GM23338 (cell line): ENCODE measurements around the gene AGBL4. TPM values are rescaled to one million over a fixed set of nuclear protein-coding genes. Genes with fewer than 3 reads are reported as not detected.

Experiments used
- ATAC-seq: fragments of 200-7000 bp; cut with Tn5 transposase; 3 replicates; pipeline ENCODE4 v1.9.1; 2020
- DNase-seq: peaks from one replicate; pipeline ENCODE4 v3.0.0-alpha.2; 2015; ENCODE audit warnings: low spot score
- H2AFZ ChIP-seq: fragments of 200-600 bp; sonication (generic); 2 replicates; pipeline ENCODE4 v1.8.0; 2016; ENCODE audit warnings: antibody characterized with exemption, mild to moderate bottlenecking, moderate library complexity
- H3F3A ChIP-seq: fragments of 200-600 bp; sonication (generic); replicated peaks from 2 replicates; pipeline ENCODE4 v1.8.0; 2017; ENCODE audit warnings: antibody characterized with exemption, mixed run types, low read depth
- H3K27ac ChIP-seq: fragments of 200-600 bp; sonication (generic); 2 replicates; pipeline ENCODE4 v1.6.1; 2016; ENCODE audit warnings: low read depth
- H3K27me3 ChIP-seq: fragments of 200-600 bp; sonication (generic); 2 replicates; pipeline ENCODE4 v1.8.0; 2016; ENCODE audit warnings: mild to moderate bottlenecking, mixed run types, moderate library complexity; ENCODE audit not compliant: insufficient read depth
- H3K36me3 ChIP-seq: fragments of 200-600 bp; sonication (generic); 2 replicates; pipeline ENCODE4 v1.8.0; 2016; ENCODE audit warnings: mild to moderate bottlenecking; ENCODE audit not compliant: insufficient read depth
- H3K4me1 ChIP-seq: fragments of 200-600 bp; sonication (generic); 2 replicates; pipeline ENCODE4 v1.8.0; 2016; ENCODE audit warnings: mild to moderate bottlenecking, moderate library complexity; ENCODE audit not compliant: insufficient read depth
- H3K4me2 ChIP-seq: fragments of 200-600 bp; sonication (generic); 2 replicates; pipeline ENCODE4 v1.7.1; 2017; ENCODE audit warnings: mixed run types
- H3K4me3 ChIP-seq: fragments of 200-600 bp; sonication (generic); 2 replicates; pipeline ENCODE4 v1.6.1; 2016; ENCODE audit warnings: mixed run types
- H3K79me2 ChIP-seq: fragments of 200-600 bp; sonication (generic); replicated peaks from 2 replicates; pipeline ENCODE4 v1.8.0; 2017; ENCODE audit warnings: mild to moderate bottlenecking; ENCODE audit not compliant: insufficient read depth
- H3K9me2 ChIP-seq: fragments of 200-600 bp; sonication (generic); 2 replicates; pipeline ENCODE4 v1.8.0; 2017; ENCODE audit not compliant: insufficient read depth
- H4K20me1 ChIP-seq: fragments of 200-600 bp; sonication (generic); replicated peaks from 2 replicates; pipeline ENCODE4 v1.8.0; 2017; ENCODE audit warnings: mild to moderate bottlenecking; ENCODE audit not compliant: insufficient read depth
- H3K27ac Mint-ChIP-seq: 2 replicates; pipeline ENCODE4 v1.8.0; 2020; ENCODE audit warnings: inconsistent platforms, mild to moderate bottlenecking, moderate library complexity, mixed read lengths
- H3K27me3 Mint-ChIP-seq: 3 replicates; pipeline ENCODE4 v1.8.0; 2022; ENCODE audit warnings: low read depth, mild to moderate bottlenecking, moderate library complexity, mixed read lengths, inconsistent platforms; ENCODE audit not compliant: insufficient read depth, poor library complexity
- H3K36me3 Mint-ChIP-seq: 3 replicates; pipeline ENCODE4 v1.8.0; 2021; ENCODE audit warnings: low read depth, mild to moderate bottlenecking, inconsistent platforms, moderate library complexity, mixed read lengths
- H3K4me1 Mint-ChIP-seq: 3 replicates; pipeline ENCODE4 v1.8.0; 2020; ENCODE audit warnings: mild to moderate bottlenecking, inconsistent platforms, mixed read lengths
- H3K4me3 Mint-ChIP-seq: 3 replicates; pipeline ENCODE4 v1.8.0; 2021; ENCODE audit warnings: moderate library complexity, mild to moderate bottlenecking, inconsistent platforms, mixed read lengths
- H3K9me3 Mint-ChIP-seq: 3 replicates; pipeline ENCODE4 v1.8.0; 2020; ENCODE audit warnings: moderate library complexity, mild to moderate bottlenecking, inconsistent platforms, mixed read lengths
- CREB1 ChIP-seq: fragments of 250-450 bp; sonication (Bioruptor Pico); IDR thresholded peaks from 2 replicates; pipeline ENCODE4 v1.5.0; 2020; ENCODE audit warnings: low read depth, mild to moderate bottlenecking, moderate library complexity
- ETS1 ChIP-seq: IDR thresholded peaks from 2 replicates; pipeline ENCODE4 v1.6.1; 2016; ENCODE audit warnings: antibody characterized with exemption
- EZH2 ChIP-seq: fragments of 200-600 bp; sonication (generic); IDR thresholded peaks from one replicate; pipeline ENCODE4 v1.8.0; 2017; ENCODE audit warnings: antibody characterized with exemption, mild to moderate bottlenecking, low read depth; ENCODE audit not compliant: unreplicated experiment
- EZH2phosphoT487 ChIP-seq: fragments of 200-600 bp; sonication (generic); IDR thresholded peaks from one replicate; pipeline ENCODE4 v1.8.1; 2018; ENCODE audit warnings: antibody characterized with exemption; ENCODE audit not compliant: unreplicated experiment
- JUNB ChIP-seq: IDR thresholded peaks from one replicate; pipeline ENCODE4 v1.6.1; 2016; ENCODE audit warnings: antibody characterized with exemption; ENCODE audit not compliant: unreplicated experiment
- NANOG ChIP-seq: IDR thresholded peaks from 2 replicates; pipeline ENCODE4 v1.6.1; 2016; ENCODE audit warnings: antibody characterized with exemption, borderline replicate concordance
- POLR2AphosphoS5 ChIP-seq: IDR thresholded peaks from 2 replicates; pipeline ENCODE4 v1.6.1; 2016; ENCODE audit warnings: antibody characterized with exemption, low read depth
- STAT1 ChIP-seq: IDR thresholded peaks from one replicate; pipeline ENCODE4 v1.6.1; 2016; ENCODE audit warnings: antibody characterized with exemption; ENCODE audit not compliant: unreplicated experiment
- ZNF114 ChIP-seq: fragments of 250-450 bp; sonication (Bioruptor Pico); IDR thresholded peaks from 2 replicates; pipeline ENCODE4 v1.5.0; 2020; ENCODE audit warnings: mild to moderate bottlenecking, moderate library complexity
- ZNF331 ChIP-seq: fragments of 250-450 bp; sonication (Bioruptor Pico); IDR thresholded peaks from 2 replicates; pipeline ENCODE4 v1.5.0; 2020; ENCODE audit warnings: low read depth, mild to moderate bottlenecking, moderate library complexity
- polyA plus RNA-seq: library from polyadenylated mRNA; unstranded; fragments of >200 nt; fragmentation: Nextera tagmentation; extraction: Ambion mirVana; gene quantifications from 2 replicates; pipeline ENCODE4 v1.2.1, GENCODE V29; 2016
- total RNA-seq: library from RNA; depleted of rRNA; stranded (reverse); fragments of >200 nt; shearing (Covaris generic); gene quantifications from 2 replicates; pipeline ENCODE4 v1.2.3, GENCODE V29; 2014
- TF ChIP-seq, protein P1 (sequence below), 2 experiments: fragments of 200-600 bp in 1 of 2; sonication (generic) in 1 of 2; conservative IDR thresholded peaks; 2 replicates each; pipeline versions ENCODE4 v1.5.1 to v1.6.1; 2016 to 2017; ENCODE audit warnings: antibody characterized with exemption in 2 of 2, low read depth in 2 of 2, mild to moderate bottlenecking in 2 of 2, moderate library complexity in 1 of 2
- TF ChIP-seq, protein P2 (sequence below): fragments of 250-450 bp; sonication (Bioruptor Pico); IDR thresholded peaks from 2 replicates; pipeline ENCODE4 v1.5.0; 2020; ENCODE audit warnings: mild to moderate bottlenecking, moderate library complexity
- TF ChIP-seq, protein P3 (sequence below): IDR thresholded peaks from one replicate; pipeline ENCODE4 v1.6.1; 2018; ENCODE audit warnings: antibody characterized with exemption; ENCODE audit not compliant: unreplicated experiment

The AGBL4 gene
- total and polyA plus RNA-seq, 2 experiments from 2014 or later: 0.91 to 1.5 TPM

DNA sequence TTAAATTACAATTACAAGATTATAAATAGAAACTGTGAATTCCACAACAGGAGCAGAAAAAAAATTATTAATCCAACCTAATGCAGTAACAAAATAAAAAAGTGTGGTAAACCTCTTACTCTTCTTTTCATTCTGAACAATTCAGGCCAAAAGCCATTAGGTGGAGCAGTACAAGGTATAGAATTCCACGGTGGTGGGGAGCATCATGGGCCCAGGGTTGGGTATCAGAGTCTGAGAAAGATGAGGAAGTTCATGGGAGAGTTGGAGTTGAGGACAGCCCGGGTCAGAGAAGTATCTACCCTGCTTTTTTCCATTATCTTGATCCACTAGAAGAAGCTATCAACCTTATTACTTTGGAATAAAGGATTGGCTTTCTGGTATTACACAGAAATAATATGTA is 586.9 kb downstream of the AGBL4 start:
- no peaks in the 10 kb centered on the region for H3K79me2 ChIP-seq
- Mint-ChIP-seq H3K36me3 (peaks cover 10% of the 10 kb centered on the region), H3K9me3 (peaks cover 95% of the 10 kb centered on the region), H3K27ac (no peak overlapping the region), H3K4me1 (no peaks in the 10 kb centered on the region), H3K27me3 (no peaks in the 10 kb centered on the region), H3K4me3 (no peak overlapping the region)
- H3K36me3 ChIP-seq: no peaks in the 10 kb centered on the region; the same call in none of the 2 replicates
- H2AFZ ChIP-seq: no peak overlapping the region
- H3K27ac ChIP-seq: no peak overlapping the region
- no peak for TF ChIP-seq CREB1
- TF ChIP-seq, protein P1, sequence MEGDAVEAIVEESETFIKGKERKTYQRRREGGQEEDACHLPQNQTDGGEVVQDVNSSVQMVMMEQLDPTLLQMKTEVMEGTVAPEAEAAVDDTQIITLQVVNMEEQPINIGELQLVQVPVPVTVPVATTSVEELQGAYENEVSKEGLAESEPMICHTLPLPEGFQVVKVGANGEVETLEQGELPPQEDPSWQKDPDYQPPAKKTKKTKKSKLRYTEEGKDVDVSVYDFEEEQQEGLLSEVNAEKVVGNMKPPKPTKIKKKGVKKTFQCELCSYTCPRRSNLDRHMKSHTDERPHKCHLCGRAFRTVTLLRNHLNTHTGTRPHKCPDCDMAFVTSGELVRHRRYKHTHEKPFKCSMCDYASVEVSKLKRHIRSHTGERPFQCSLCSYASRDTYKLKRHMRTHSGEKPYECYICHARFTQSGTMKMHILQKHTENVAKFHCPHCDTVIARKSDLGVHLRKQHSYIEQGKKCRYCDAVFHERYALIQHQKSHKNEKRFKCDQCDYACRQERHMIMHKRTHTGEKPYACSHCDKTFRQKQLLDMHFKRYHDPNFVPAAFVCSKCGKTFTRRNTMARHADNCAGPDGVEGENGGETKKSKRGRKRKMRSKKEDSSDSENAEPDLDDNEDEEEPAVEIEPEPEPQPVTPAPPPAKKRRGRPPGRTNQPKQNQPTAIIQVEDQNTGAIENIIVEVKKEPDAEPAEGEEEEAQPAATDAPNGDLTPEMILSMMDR (conservative IDR thresholded peaks at IDR 0.05; ENCODE audit: low read depth in 2 of 2): no peak
- no peak for TF ChIP-seq NANOG
- no peak for TF ChIP-seq POLR2AphosphoS5
- no peak for TF ChIP-seq JUNB
- TF ChIP-seq, protein P2, sequence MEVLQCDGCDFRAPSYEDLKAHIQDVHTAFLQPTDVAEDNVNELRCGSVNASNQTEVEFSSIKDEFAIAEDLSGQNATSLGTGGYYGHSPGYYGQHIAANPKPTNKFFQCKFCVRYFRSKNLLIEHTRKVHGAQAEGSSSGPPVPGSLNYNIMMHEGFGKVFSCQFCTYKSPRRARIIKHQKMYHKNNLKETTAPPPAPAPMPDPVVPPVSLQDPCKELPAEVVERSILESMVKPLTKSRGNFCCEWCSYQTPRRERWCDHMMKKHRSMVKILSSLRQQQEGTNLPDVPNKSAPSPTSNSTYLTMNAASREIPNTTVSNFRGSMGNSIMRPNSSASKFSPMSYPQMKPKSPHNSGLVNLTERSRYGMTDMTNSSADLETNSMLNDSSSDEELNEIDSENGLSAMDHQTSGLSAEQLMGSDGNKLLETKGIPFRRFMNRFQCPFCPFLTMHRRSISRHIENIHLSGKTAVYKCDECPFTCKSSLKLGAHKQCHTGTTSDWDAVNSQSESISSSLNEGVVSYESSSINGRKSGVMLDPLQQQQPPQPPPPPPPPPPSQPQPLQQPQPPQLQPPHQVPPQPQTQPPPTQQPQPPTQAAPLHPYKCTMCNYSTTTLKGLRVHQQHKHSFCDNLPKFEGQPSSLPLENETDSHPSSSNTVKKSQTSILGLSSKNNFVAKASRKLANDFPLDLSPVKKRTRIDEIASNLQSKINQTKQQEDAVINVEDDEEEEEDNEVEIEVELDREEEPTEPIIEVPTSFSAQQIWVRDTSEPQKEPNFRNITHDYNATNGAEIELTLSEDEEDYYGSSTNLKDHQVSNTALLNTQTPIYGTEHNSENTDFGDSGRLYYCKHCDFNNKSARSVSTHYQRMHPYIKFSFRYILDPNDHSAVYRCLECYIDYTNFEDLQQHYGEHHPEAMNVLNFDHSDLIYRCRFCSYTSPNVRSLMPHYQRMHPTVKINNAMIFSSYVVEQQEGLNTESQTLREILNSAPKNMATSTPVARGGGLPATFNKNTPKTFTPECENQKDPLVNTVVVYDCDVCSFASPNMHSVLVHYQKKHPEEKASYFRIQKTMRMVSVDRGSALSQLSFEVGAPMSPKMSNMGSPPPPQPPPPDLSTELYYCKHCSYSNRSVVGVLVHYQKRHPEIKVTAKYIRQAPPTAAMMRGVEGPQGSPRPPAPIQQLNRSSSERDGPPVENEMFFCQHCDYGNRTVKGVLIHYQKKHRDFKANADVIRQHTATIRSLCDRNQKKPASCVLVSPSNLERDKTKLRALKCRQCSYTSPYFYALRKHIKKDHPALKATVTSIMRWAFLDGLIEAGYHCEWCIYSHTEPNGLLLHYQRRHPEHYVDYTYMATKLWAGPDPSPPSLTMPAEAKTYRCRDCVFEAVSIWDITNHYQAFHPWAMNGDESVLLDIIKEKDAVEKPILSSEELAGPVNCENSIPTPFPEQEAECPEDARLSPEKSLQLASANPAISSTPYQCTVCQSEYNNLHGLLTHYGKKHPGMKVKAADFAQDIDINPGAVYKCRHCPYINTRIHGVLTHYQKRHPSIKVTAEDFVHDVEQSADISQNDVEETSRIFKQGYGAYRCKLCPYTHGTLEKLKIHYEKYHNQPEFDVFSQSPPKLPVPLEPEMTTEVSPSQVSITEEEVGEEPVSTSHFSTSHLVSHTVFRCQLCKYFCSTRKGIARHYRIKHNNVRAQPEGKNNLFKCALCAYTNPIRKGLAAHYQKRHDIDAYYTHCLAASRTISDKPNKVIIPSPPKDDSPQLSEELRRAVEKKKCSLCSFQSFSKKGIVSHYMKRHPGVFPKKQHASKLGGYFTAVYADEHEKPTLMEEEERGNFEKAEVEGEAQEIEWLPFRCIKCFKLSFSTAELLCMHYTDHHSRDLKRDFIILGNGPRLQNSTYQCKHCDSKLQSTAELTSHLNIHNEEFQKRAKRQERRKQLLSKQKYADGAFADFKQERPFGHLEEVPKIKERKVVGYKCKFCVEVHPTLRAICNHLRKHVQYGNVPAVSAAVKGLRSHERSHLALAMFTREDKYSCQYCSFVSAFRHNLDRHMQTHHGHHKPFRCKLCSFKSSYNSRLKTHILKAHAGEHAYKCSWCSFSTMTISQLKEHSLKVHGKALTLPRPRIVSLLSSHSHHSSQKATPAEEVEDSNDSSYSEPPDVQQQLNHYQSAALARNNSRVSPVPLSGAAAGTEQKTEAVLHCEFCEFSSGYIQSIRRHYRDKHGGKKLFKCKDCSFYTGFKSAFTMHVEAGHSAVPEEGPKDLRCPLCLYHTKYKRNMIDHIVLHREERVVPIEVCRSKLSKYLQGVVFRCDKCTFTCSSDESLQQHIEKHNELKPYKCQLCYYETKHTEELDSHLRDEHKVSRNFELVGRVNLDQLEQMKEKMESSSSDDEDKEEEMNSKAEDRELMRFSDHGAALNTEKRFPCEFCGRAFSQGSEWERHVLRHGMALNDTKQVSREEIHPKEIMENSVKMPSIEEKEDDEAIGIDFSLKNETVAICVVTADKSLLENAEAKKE (CRISPR knock-in tag): no peak
- no peak for TF ChIP-seq ZNF331 (CRISPR knock-in tag)
- TF ChIP-seq ZNF114 (CRISPR knock-in tag): no peak
- TF ChIP-seq, protein P3, sequence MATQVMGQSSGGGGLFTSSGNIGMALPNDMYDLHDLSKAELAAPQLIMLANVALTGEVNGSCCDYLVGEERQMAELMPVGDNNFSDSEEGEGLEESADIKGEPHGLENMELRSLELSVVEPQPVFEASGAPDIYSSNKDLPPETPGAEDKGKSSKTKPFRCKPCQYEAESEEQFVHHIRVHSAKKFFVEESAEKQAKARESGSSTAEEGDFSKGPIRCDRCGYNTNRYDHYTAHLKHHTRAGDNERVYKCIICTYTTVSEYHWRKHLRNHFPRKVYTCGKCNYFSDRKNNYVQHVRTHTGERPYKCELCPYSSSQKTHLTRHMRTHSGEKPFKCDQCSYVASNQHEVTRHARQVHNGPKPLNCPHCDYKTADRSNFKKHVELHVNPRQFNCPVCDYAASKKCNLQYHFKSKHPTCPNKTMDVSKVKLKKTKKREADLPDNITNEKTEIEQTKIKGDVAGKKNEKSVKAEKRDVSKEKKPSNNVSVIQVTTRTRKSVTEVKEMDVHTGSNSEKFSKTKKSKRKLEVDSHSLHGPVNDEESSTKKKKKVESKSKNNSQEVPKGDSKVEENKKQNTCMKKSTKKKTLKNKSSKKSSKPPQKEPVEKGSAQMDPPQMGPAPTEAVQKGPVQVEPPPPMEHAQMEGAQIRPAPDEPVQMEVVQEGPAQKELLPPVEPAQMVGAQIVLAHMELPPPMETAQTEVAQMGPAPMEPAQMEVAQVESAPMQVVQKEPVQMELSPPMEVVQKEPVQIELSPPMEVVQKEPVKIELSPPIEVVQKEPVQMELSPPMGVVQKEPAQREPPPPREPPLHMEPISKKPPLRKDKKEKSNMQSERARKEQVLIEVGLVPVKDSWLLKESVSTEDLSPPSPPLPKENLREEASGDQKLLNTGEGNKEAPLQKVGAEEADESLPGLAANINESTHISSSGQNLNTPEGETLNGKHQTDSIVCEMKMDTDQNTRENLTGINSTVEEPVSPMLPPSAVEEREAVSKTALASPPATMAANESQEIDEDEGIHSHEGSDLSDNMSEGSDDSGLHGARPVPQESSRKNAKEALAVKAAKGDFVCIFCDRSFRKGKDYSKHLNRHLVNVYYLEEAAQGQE: no peak
- TF ChIP-seq EZH2phosphoT487: no peak
- TF ChIP-seq STAT1: no peak
- no peak for TF ChIP-seq EZH2
- no peak for TF ChIP-seq ETS1
- ATAC-seq: no peak
- H3K4me1 ChIP-seq: no peaks in the 10 kb centered on the region
- H4K20me1 ChIP-seq: no peaks in the 10 kb centered on the region
- no peaks in the 10 kb centered on the region for H3F3A ChIP-seq
- H3K4me3 ChIP-seq: no peak overlapping the region
- DNase-seq: no peak
- no peaks in the 10 kb centered on the region for H3K9me2 ChIP-seq
- H3K27me3 ChIP-seq: no peaks in the 10 kb centered on the region
- no peak overlapping the region for H3K4me2 ChIP-seq
